Dendritic cell treated with granulocyte-macrophage colony-stimulating factor and Interleukin-4, amounts not matched to agents 40 ng/mL and 50 ng/mL, for 4 days (primary cell): ENCODE measurements around the gene RADIL.
"Not testable (repeated sequence)": the region's sequence is repeated elsewhere in the genome, so short reads cannot be mapped to it uniquely, and the experiment has no call there.

Source experiments
- H3K27ac Mint-ChIP-seq: one replicate; pipeline ENCODE4 v1.8.0; 2022; ENCODE audit warnings: mild to moderate bottlenecking, mixed read lengths
- H3K27me3 Mint-ChIP-seq: one replicate; pipeline ENCODE4 v1.8.0; 2022; ENCODE audit warnings: mild to moderate bottlenecking, mixed read lengths
- H3K36me3 Mint-ChIP-seq: one replicate; pipeline ENCODE4 v1.8.0; 2022; ENCODE audit warnings: low read depth, mixed read lengths
- H3K4me1 Mint-ChIP-seq: one replicate; pipeline ENCODE4 v1.8.0; 2022; ENCODE audit warnings: low read depth, mixed read lengths
- H3K4me3 Mint-ChIP-seq: one replicate; pipeline ENCODE4 v1.8.0; 2022; ENCODE audit warnings: mild to moderate bottlenecking, moderate library complexity, mixed read lengths
- H3K9me3 Mint-ChIP-seq: one replicate; pipeline ENCODE4 v1.8.0; 2022; ENCODE audit warnings: mixed read lengths
- intact Hi-C: fragments of 100-400 bp; cut with micrococcal nuclease; formaldehyde crosslinking; loops from one replicate; pipeline ENCODE4 v1.15.0; 2022

The RADIL gene

DNA sequence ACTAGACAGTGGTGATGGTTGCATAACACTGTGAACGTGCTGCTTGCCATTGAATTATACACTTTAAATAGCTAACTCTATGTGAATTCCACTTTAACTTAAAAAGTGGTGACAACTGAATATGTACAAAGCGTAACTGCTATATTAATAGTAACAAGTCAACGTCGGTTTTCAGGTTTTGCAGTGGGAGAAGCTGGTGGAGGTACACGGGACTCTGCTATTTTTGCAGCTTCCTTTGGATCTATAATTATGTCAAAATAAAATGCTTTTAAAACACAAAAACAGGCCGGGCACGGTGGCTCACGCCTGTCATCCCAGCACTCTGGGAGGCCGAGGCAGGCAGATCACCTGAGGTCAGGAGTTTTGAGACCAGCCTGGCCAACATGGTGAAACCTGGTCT lies 87.1 kb downstream of the RADIL start:
- intact Hi-C loops: no loop called here
- Mint-ChIP-seq H3K4me1 (peaks cover 6% of the 10 kb centered on the region), H3K36me3 (peaks cover 7% of the 10 kb centered on the region), H3K27ac (no peak overlapping the region), H3K4me3 (no peak overlapping the region), H3K27me3 (peaks cover 8% of the 10 kb centered on the region), H3K9me3 (no peaks in the 10 kb centered on the region)

DNA sequence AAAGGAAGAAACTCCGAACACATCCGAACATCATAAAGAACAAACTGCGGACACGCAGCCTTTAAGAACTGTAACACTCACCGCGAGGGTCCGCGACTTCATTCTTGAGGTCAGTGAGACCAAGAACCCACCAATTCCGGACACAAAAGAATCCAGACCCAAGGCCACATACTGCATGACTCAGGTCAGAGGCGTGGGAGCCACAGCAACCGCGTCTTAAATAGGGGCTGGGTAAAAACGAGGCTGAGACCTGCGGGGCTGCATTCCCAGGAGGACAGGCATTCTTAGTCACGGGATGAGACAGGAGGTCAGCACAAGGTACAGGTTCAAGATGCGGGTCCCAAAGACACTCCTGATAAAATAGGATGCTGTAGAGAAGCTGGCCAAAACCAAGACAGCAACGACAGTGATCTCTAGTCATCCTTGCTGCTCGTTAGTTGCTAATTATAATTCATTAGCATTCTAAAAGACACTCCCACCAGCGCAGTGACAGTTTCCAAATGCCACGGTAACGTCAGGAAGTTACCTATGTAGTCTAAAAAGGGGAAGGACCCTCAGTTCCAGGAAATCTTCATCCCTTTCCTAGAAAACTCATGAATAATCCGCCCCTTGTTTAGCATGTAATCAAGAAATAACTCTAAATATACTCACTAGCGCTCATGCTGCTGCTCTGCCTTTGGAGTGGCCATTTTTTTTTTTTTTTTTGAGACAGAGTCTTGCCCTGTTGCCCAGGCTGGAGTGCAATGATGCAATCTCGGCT lies 88.7 kb downstream of the RADIL start:
- Mint-ChIP-seq H3K9me3 (no peaks in the 10 kb centered on the region), H3K27ac (no peak overlapping the region), H3K36me3 (peaks cover 24% of the 10 kb centered on the region), H3K4me3 (no peak overlapping the region), H3K4me1 (peaks cover 8% of the 10 kb centered on the region), H3K27me3 (peaks cover 8% of the 10 kb centered on the region)
- intact Hi-C loops: loop anchor here (5.0 kb wide), 1 partner anchor 88 kb away; the partner anchor contains the start of gene RADIL

DNA sequence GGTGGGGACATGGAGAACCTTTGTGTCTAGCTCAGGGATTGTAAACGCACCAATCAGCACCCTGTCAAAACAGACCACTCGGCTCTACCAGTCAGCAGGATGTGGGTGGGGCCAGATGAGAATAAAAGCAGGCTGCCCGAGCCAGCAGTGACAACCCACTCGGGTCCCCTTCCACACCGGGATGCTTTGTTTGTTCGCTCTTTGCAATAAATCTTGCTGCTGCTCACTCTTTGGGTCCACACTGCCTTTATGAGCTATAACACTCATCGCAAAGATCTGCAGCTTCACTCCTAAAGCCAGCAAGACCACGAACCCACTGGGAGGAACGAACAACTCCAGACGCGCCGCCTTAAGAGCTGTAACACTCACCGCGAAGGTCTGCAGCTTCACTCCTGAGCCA lies 89.3 kb downstream of the RADIL start:
- not testable (repeated sequence) for H3K27me3 Mint-ChIP-seq, H3K4me1 Mint-ChIP-seq, H3K27ac Mint-ChIP-seq, H3K4me3 Mint-ChIP-seq, H3K9me3 Mint-ChIP-seq
- H3K36me3 Mint-ChIP-seq: peaks cover 30% of the 10 kb centered on the region
- intact Hi-C loops: loop anchor here (5.0 kb wide), 1 partner anchor 88 kb away; the partner anchor contains the start of gene RADIL

DNA sequence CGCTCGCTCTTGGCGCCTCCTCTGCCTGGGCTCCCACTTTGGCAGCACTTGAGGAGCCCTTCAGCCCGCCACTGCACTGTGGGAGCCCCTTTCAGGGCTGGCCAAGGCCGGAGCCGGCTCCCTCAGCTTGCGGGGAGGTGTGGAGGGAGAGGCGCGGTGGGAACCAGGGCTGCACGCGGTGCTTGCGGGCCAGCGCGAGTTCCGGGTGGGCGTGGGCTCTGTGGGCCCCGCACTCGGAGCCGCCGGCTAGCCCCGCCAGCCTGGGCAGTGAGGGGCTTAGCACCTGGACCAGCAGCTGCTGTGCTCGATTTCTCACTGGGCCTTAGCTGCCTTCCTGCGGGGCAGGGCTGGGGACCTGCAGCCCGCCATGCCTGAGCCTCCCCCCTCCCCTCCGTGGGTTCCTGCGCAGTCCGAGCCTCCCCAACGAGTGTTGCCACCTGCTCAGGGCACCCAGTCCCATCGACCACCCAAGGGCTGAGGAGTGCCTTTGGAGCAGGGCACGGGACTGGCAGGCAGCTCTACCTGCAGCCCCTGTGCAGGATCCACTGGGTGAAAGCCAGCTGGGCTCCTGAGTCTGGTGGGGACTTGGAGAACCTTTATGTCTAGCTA lies 90.0 kb downstream of the RADIL start:
- peaks cover 37% of the 10 kb centered on the region for H3K36me3 Mint-ChIP-seq
- H3K9me3 Mint-ChIP-seq, H3K4me1 Mint-ChIP-seq, H3K27ac Mint-ChIP-seq, H3K4me3 Mint-ChIP-seq, H3K27me3 Mint-ChIP-seq: not testable (repeated sequence)
- intact Hi-C loops: loop anchor here (5.0 kb wide), 1 partner anchor 89 kb away; the partner anchor contains the start of gene RADIL

DNA sequence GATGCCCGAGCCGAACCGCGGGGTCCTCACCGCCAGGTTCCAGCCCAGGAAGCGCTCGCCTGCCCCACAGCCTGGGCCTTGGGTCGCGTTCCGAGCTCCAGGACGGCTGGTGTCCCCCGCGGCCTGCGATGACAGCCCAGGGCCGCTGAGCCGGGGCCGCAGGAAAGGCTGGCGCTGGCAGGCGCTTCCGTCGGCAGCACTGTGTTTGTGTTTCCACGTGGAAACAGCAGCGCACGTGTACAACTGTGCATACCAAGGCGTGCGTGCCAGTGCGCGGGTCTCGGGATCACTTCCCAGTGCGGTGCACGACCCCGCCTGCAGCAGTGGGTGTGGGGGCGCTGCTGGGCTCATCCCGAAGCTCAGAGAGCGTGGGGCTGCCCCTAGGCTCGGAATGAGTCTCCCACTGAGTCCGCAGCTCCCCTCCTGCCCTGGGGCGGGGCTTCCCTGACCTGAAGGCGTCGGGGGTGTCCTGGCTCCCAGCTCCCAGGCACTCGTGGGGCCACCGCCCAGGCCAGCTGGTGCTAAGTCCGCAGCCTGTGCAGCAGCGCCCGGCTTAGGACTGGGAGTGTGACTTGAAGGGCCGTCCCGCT lies 90.9 kb downstream of the RADIL start:
- intact Hi-C loops: loop anchor here (5.0 kb wide), 1 partner anchor 90 kb away; the partner anchor contains the start of gene RADIL
- H3K27ac Mint-ChIP-seq: no peak overlapping the region
- peaks cover 8% of the 10 kb centered on the region for H3K4me1 Mint-ChIP-seq
- peaks cover 45% of the 10 kb centered on the region for H3K36me3 Mint-ChIP-seq
- H3K4me3 Mint-ChIP-seq: peak overlapping the region; percentile 30
- peaks cover 3% of the 10 kb centered on the region for H3K27me3 Mint-ChIP-seq
- no peaks in the 10 kb centered on the region for H3K9me3 Mint-ChIP-seq

DNA sequence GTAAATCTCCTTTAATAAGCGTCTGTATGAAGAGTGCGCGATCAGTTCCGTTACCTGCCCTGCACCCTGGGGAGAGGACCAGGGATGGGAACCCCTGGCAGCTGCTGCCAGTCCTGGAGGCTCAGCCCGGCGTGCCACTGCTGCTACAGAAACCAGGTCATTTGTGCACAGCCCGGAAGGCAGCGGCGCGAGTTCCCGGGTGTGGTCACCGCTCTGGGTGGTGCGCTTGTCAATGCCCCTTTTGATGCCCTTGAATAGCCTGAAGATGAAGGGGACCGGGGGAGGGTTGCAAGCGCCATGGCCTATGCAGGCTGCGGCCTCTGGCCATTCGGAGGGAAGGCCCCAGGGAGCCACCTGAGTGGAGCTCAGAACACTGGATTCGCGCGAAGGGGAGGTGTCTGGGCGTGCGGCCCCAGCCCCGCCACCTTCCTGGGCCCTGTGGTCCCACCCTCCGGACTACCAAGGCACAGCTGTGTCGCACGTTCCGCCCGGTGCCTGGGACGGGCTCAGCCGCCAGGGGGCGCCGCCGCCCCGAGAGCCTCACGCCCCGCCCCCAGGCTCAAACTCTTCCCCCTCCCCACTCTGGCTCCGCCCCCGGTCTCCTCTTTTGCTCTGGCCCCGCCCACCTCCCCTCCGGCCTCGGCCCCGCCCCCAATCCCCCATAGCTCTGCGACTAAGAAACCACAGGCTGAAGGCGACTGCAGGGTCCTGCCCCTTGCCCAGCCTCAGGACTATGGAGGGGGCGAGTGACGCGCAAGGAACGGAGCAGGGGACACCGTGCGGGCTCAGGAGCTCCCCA lies 91.6 kb downstream of the RADIL start:
- Mint-ChIP-seq H3K36me3 (peaks cover 52% of the 10 kb centered on the region), H3K4me1 (peaks cover 8% of the 10 kb centered on the region), H3K4me3 (peak overlapping the region; percentile 30), H3K27me3 (no peaks in the 10 kb centered on the region), H3K9me3 (no peaks in the 10 kb centered on the region), H3K27ac (no peak overlapping the region)
- intact Hi-C loops: loop anchor here (5.0 kb wide), 1 partner anchor 90 kb away; the partner anchor contains the start of gene RADIL

DNA sequence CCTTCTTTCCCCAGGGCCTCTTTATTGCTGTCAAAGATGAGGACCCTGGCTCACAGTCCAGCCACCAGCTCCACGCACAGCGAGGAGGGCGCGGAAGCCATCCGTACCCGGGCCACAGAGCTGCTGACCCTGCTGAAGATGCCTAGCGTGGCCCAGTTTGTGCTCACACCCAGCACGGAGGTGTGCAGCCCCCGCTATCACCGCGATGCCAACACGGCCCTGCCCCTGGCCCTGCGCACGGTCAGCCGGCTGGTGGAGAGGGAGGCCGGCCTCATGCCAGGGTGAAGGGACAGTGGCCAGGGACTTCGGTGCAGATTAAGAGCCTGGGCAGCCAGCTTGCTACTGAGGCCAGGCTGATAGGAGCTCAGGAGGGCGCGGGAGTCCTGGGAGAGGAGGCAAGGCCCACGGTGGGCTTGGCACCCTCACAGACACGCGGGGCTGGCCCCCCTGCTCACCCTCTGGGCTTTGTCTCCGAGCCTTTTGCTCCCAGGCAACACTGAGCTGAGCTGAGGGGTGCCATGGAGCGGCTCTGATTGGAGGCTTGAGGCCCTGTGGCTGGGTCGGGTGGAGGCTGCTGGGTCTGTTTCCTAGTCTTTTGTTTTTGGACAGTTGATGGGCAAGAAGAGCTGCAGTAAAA lies 92.3 kb downstream of the RADIL start:
- no peak overlapping the region for H3K27ac Mint-ChIP-seq
- H3K4me3 Mint-ChIP-seq: no peak overlapping the region
- H3K36me3 Mint-ChIP-seq: peaks cover 59% of the 10 kb centered on the region
- H3K4me1 Mint-ChIP-seq: peaks cover 8% of the 10 kb centered on the region
- no peaks in the 10 kb centered on the region for H3K9me3 Mint-ChIP-seq
- intact Hi-C loops: loop anchor here (5.0 kb wide), 1 partner anchor 91 kb away; the partner anchor contains the start of gene RADIL
- H3K27me3 Mint-ChIP-seq: no peaks in the 10 kb centered on the region

DNA sequence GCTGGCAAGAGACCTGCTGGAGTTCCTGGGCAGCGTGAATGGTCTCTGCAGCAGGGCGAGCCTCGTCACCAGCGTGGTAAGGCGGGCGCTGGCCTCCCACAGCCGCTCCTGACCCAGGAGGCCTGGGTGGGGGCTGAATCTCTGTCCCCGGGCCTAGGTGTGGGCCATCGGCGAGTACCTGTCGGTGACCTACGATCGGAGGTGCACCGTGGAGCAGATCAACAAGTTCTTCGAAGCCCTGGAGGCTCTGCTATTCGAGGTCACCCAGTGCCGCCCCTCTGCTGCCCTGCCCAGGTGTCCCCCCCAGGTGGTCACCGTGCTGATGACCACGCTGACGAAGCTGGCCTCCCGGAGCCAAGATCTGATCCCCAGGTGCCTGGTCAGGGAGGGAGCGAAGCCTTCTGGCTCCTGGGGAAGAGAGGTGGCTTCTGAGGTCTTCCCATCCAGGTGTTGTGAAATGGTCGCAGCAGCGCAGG lies 93.0 kb downstream of the RADIL start:
- Mint-ChIP-seq H3K36me3 (peaks cover 66% of the 10 kb centered on the region), H3K4me1 (peaks cover 8% of the 10 kb centered on the region), H3K4me3 (no peak overlapping the region), H3K9me3 (no peaks in the 10 kb centered on the region), H3K27me3 (no peaks in the 10 kb centered on the region), H3K27ac (no peak overlapping the region)
- intact Hi-C loops: loop anchor here (5.0 kb wide), 1 partner anchor 92 kb away; the partner anchor contains the start of gene RADIL

DNA sequence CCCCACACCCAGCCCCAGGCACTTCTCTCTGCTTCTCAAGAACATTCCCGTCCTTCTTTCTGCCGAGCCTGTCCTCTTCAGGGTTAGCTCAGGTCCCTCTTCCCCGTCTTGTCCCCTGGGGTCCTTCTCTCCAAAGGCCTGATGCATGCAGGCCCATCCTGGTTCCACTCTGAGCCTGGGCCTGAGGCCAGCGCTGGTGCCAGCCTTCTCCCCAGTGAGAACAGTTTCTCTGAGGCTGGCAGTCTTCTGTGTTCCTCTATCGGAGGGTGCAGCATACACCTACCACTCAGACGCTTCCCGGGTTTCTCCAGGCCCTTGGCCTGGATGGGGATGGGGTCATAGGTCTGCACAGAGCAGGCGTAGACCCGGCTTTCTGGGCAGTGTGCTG lies 93.4 kb downstream of the RADIL start:
- Mint-ChIP-seq H3K27ac (no peak overlapping the region), H3K36me3 (peaks cover 71% of the 10 kb centered on the region), H3K27me3 (no peaks in the 10 kb centered on the region), H3K4me3 (no peak overlapping the region), H3K4me1 (peaks cover 8% of the 10 kb centered on the region), H3K9me3 (no peaks in the 10 kb centered on the region)
- intact Hi-C loops: loop anchor here (5.0 kb wide), 1 partner anchor 92 kb away; the partner anchor contains the start of gene RADIL

DNA sequence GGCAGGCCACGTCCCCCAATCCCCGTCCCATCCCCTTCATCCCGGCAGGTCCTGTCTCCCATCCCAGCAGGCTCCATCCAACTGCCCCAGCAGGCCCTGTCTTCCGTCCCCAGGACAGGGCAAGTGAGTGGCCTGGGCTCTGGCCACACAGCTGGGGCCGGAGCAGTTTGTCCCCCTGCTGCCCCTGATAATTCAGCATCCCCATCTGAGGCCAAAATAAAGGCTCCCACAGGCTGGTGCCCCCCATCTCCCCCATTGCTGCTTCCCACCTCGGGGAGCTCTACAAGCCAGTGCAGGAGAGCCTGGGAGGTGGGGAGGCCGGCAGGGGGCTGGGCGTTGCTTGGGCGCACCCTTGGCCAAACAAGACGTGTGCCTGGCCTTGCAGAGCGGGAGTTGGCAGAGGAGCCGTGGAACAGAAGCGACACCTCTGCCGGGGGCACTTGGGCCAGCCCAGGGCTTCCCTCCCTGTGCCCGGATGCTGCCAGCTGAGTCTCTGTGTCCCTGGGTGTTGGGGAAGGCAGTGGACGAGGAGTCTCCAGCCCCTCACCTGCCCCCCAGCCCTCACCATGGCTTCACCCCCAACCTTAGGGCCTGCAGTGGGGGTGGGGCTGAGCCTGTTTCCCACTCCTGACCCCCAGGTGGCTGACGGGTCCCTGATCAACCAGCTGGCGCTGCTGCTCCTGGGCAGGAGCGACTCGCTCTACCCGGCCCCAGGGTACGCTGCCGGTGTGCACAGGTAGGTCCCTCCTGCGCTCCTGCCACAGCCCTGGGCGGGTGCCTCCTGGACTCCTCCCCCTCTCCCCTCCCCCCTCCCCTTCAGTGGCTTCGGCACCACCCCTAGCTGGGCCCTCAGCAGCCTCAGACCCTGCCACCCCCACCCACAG lies 94.1 kb downstream of the RADIL start:
- H3K27ac Mint-ChIP-seq: no peak overlapping the region
- H3K27me3 Mint-ChIP-seq: no peaks in the 10 kb centered on the region
- intact Hi-C loops: loop anchor here (5.0 kb wide), 1 partner anchor 93 kb away; the partner anchor contains the start of gene RADIL
- H3K9me3 Mint-ChIP-seq: no peaks in the 10 kb centered on the region
- peaks cover 8% of the 10 kb centered on the region for H3K4me1 Mint-ChIP-seq
- no peak overlapping the region for H3K4me3 Mint-ChIP-seq
- H3K36me3 Mint-ChIP-seq: peaks cover 77% of the 10 kb centered on the region

DNA sequence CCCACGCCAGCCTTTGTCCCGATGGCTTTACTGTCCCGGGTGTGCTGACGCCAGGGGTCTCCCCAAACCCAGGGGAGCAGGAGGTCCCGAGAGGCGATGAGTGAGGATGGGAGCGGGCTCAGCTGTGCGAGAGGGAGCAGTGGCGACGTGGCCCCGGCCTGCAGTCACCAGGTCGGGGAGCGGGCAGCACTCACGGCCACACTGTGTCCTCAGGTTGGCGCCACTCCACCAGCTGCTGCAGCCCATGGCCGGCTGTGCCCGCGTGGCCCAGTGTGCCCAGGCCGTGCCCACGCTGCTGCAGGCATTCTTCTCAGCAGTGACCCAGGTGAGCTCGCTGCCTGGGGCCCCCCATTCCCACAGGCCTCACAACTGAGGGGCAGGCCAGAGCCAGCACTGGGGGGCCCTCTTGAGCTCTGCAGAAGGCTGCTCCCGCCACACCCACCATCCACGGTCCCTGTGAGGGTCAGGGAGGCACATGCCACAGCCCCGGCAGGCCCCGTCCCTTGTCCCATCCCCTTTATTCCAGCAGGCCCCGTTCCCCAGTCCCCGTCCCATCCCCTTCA lies 94.8 kb downstream of the RADIL start:
- Mint-ChIP-seq H3K27ac (no peak overlapping the region), H3K27me3 (no peaks in the 10 kb centered on the region), H3K4me3 (no peak overlapping the region), H3K36me3 (peaks cover 85% of the 10 kb centered on the region), H3K4me1 (peaks cover 8% of the 10 kb centered on the region), H3K9me3 (no peaks in the 10 kb centered on the region)
- intact Hi-C loops: no loop called here

DNA sequence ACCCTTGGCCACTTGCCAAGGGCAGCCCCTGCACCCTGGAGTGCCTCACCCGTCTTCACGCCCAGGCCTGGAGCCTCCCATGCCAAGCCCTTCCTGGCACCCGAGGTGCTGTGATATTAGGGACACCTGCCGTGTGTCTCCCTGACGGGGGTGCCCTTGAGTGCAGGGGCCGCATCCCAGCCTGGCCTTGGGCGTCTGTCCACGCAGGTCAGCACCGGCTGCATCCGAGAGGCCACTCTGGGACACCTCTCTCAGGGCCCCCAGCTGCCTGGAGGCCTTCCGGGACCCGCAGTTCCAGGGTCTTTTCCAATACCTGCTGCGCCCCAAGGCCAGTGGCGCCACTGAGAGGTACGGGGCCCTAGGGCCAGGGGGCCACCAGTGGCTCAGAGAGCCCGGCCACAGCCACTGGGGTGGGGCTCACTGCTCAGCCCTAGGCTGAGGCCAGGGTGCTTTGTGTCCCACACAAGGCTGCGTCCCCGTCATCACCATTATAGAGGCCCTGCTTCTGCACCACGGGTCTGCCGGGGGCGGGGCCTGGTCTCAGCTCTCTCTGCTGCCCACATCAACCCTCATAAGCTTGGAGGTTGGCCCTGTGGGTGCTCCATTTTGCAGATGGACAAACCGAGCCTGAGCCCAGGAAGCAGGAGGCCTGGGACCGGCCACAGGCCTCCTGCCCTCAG lies 95.4 kb downstream of the RADIL start:
- H3K9me3 Mint-ChIP-seq: no peaks in the 10 kb centered on the region
- intact Hi-C loops: no loop called here
- no peak overlapping the region for H3K4me3 Mint-ChIP-seq
- peaks cover 91% of the 10 kb centered on the region for H3K36me3 Mint-ChIP-seq
- H3K27ac Mint-ChIP-seq: no peak overlapping the region
- H3K27me3 Mint-ChIP-seq: no peaks in the 10 kb centered on the region
- peaks cover 8% of the 10 kb centered on the region for H3K4me1 Mint-ChIP-seq
